ENCODE data around the gene SHCBP1L. TPM values are rescaled to one million over a fixed set of nuclear protein-coding genes. Genes with fewer than 3 reads are reported as not detected.

SHCBP1L gene
- total RNA-seq, 1 donor from 2014 or later = not detected

GRCh38 chr1:182851825-182852224 lies 101.1 kb downstream of the SHCBP1L start:
- no peaks in the 10 kb centered on the region for H3K27me3 ChIP-seq
- H3K9me3 ChIP-seq (ENCODE audit: low read depth) = no peaks in the 10 kb centered on the region
- H3K9me3 Mint-ChIP-seq = no peaks in the 10 kb centered on the region
- no peak overlapping the region for H3K27ac ChIP-seq
- no peak overlapping the region for H3K4me3 Mint-ChIP-seq
- no peaks in the 10 kb centered on the region for H3K4me1 ChIP-seq
- H3K4me2 ChIP-seq = no peak overlapping the region
- H3K36me3 ChIP-seq = peaks cover 86% of the 10 kb centered on the region
- H3K79me2 ChIP-seq (ENCODE audit: low read depth) = peaks cover 100% of the 10 kb centered on the region
- no peak overlapping the region for H2AFZ ChIP-seq (replicated peaks)
- H3K36me3 Mint-ChIP-seq = peaks cover 55% of the 10 kb centered on the region
- no peak overlapping the region for H3K9ac ChIP-seq
- no peak for DNase-seq (ENCODE audit: low spot score)
- H3K4me1 Mint-ChIP-seq = no peaks in the 10 kb centered on the region
- TF ChIP-seq EZH2phosphoT487 (IDR thresholded peaks at IDR 0.05) = no peak
- no peak for TF ChIP-seq EZH2 (IDR thresholded peaks at IDR 0.05)
- TF ChIP-seq CTCF (IDR thresholded peaks at IDR 0.05) = no peak
- H3K27me3 Mint-ChIP-seq (ENCODE audit: insufficient read depth, low read depth) = no peaks in the 10 kb centered on the region
- no peak overlapping the region for H3K27ac Mint-ChIP-seq
- peaks cover 17% of the 10 kb centered on the region for H3F3A ChIP-seq (ENCODE audit: low read depth)
- no peak overlapping the region for H3K4me3 ChIP-seq
- H4K20me1 ChIP-seq (ENCODE audit: low read depth) = peaks cover 99% of the 10 kb centered on the region

- peaks cover 100% of the 10 kb centered on the region for H3K79me2 ChIP-seq (ENCODE audit: low read depth)
- no peak for DNase-seq (ENCODE audit: low spot score)
- H3K36me3 Mint-ChIP-seq = peaks cover 54% of the 10 kb centered on the region
- no peaks in the 10 kb centered on the region for H3K27me3 Mint-ChIP-seq (ENCODE audit: insufficient read depth, low read depth)
- H3K4me3 Mint-ChIP-seq = no peak overlapping the region
- H2AFZ ChIP-seq (replicated peaks) = no peak overlapping the region
- no peaks in the 10 kb centered on the region for H3K4me1 Mint-ChIP-seq
- H3K27ac ChIP-seq = no peak overlapping the region
- H4K20me1 ChIP-seq (ENCODE audit: low read depth) = peaks cover 100% of the 10 kb centered on the region
- H3K4me1 ChIP-seq = no peaks in the 10 kb centered on the region
- H3K9me3 Mint-ChIP-seq = no peaks in the 10 kb centered on the region
- no peak overlapping the region for H3K27ac Mint-ChIP-seq
- peaks cover 17% of the 10 kb centered on the region for H3F3A ChIP-seq (ENCODE audit: low read depth)
- H3K27me3 ChIP-seq = no peaks in the 10 kb centered on the region
- no peaks in the 10 kb centered on the region for H3K9me3 ChIP-seq (ENCODE audit: low read depth)
- no peak overlapping the region for H3K4me3 ChIP-seq
- peaks cover 78% of the 10 kb centered on the region for H3K36me3 ChIP-seq
- TF ChIP-seq EZH2phosphoT487 (IDR thresholded peaks at IDR 0.05) = no peak
- TF ChIP-seq EZH2 (IDR thresholded peaks at IDR 0.05) = no peak
- no peak for TF ChIP-seq CTCF (IDR thresholded peaks at IDR 0.05)
- no peak overlapping the region for H3K4me2 ChIP-seq
- H3K9ac ChIP-seq = no peak overlapping the region
These were observed 102.6 kb downstream of the SHCBP1L start for GRCh38 chr1:182850319-182850718.

Small RNA genes within 50 kb of the gene (small RNA-seq; reads per million reads assigned to genes)
- not detected for gene HMGN1P4
- not detected for gene RNU6-41P

Other genes starting within 250 kb of the SHCBP1L start
- gene NPL, start 163.4 kb downstream of the SHCBP1L start, total RNA-seq (ENCODE audit: low replicate concordance) = 1.3 and 3.4 TPM in 2 replicates
- gene DHX9, start 113.8 kb downstream of the SHCBP1L start, total RNA-seq (ENCODE audit: low replicate concordance) = 257 and 400 TPM in 2 replicates
- 72.8 and 90.2 TPM in 2 replicates for gene LAMC1, start 70.3 kb upstream of the SHCBP1L start, total RNA-seq (ENCODE audit: low replicate concordance)
- 0.36 and 0.46 TPM in 2 replicates for gene LAMC2, start 233.1 kb upstream of the SHCBP1L start, total RNA-seq (ENCODE audit: low replicate concordance)

Data from neural progenitor cell (in vitro differentiated cells).